ENCODE results near the gene CENPVL2.
"Not testable (repeated sequence)": the region's sequence is repeated elsewhere in the genome, so short reads cannot be mapped to it uniquely, and the experiment has no call there.

Gene CENPVL2

GRCh38 chrX:51682720-51683062 is at the start of gene CENPVL2:
Gene CENPVL2, minus strand, starts transcription at chrX:51682831. Its CDS starts 0 bp downstream, at chrX:51682831.
- not testable (repeated sequence) for DNase-seq (ENCODE audit: extremely low read depth in 1 of 2, low read depth in 1 of 2)

- no peak for DNase-seq (ENCODE audit: extremely low read depth in 1 of 2, low read depth in 1 of 2)
These were observed 45.6 kb upstream of the CENPVL2 start for GRCh38 chrX:51728202-51728601.

DNA sequence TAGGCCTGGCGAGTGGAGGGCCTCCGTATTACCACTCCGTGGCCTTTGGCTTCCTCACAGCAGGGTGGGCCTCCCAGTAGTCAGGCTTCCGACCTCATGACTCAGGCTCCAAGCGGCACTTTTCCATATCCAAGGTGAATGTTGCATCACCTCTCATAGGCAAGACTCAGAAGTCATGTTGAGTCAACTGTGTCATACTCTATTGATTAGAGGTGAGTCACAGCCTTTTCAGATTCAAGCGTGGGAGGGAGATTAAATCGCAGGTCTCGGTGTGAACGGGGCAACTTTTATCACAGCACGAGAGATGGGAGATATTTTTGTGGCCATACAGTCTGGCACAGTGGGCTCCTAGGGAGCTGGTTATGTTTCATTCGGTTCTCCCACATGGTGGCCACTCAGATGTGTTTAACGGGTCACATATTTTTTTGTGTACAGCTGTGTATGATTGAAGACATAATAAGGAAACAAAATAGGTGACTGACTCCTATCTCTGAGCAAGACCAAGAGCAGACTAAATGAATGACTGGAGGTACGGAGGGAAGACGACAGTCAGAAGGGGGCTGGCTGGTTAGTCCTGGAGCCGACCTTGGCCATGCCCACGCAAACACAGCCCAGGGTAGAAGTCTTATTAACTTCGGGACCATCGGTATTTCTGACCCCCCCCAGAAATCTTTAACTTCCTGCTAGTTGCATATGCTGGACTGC is 30.5 kb upstream of the CENPVL2 start:
- not testable (repeated sequence) for DNase-seq (ENCODE audit: extremely low read depth in 1 of 2, low read depth in 1 of 2)

GRCh38 chrX:51710277-51711164 is 27.9 kb upstream of the CENPVL2 start, which contains the start of gene CENPVL1:
Gene CENPVL1, plus strand, starts transcription at chrX:51710512. Its CDS starts 0 bp downstream, at chrX:51710512.
- DNase-seq (ENCODE audit: extremely low read depth in 1 of 2, low read depth in 1 of 2): not testable (repeated sequence)

- no peak for DNase-seq (ENCODE audit: extremely low read depth in 1 of 2, low read depth in 1 of 2)
These were observed 14.8 kb upstream of the CENPVL2 start for GRCh38 chrX:51697397-51697796.

- no peak for DNase-seq (ENCODE audit: extremely low read depth in 1 of 2, low read depth in 1 of 2)
These were observed 11.6 kb upstream of the CENPVL2 start for GRCh38 chrX:51694254-51694653.

DNA sequence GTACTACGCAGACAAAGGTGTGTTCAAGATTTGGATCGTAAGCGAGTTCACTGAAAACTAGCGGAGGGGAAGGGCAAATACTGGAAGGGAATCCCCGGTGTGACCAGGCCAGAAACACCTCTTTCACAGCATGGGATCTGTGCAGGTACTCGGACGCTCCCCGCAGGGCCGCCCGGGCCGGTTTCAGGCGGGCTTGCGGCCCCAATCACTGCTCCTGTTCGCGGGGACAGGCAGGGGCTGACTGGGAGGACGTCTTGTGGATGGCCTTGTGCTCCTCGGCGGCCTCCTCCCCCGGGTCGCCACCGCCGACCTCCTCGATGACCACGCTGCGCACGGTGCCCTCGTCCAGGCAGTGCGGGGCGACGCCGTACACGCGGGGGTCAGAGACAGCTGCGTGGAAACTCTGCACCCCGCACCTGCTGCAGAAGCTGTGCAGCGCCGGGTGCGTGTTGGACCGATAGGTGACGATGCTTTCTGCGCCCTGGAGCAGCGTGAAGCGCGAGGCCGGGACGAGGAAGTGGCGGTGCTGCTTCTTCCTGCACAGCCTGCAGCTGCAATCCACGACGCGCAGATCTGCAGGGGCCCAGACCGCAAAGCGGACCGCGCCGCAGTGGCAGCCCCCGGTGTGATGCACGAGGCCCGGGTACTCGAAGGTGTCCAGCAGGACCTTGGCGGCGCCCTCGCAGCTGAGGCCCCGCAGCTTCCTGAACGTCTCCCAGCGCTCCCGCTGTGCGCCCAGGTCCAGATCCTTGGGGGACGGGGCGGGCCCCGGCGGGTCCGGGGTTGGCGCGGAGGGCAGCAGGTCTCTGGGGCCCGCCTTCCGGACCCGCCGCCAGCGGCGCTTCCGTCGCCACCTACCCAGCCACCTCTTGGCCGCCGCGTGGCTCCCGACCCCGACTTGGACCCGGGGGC is 567 bp downstream of the CENPVL2 start:
- DNase-seq (ENCODE audit: extremely low read depth in 1 of 2, low read depth in 1 of 2): not testable (repeated sequence)

DNA sequence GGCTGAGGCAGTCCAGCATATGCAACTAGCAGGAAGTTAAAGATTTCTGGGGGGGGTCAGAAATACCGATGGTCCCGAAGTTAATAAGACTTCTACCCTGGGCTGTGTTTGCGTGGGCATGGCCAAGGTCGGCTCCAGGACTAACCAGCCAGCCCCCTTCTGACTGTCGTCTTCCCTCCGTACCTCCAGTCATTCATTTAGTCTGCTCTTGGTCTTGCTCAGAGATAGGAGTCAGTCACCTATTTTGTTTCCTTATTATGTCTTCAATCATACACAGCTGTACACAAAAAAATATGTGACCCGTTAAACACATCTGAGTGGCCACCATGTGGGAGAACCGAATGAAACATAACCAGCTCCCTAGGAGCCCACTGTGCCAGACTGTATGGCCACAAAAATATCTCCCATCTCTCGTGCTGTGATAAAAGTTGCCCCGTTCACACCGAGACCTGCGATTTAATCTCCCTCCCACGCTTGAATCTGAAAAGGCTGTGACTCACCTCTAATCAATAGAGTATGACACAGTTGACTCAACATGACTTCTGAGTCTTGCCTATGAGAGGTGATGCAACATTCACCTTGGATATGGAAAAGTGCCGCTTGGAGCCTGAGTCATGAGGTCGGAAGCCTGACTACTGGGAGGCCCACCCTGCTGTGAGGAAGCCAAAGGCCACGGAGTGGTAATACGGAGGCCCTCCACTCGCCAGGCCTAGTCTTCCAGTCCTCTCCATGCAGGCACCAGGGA is 2.8 kb downstream of the CENPVL2 start:
- not testable (repeated sequence) for DNase-seq (ENCODE audit: extremely low read depth in 1 of 2, low read depth in 1 of 2)

DNA sequence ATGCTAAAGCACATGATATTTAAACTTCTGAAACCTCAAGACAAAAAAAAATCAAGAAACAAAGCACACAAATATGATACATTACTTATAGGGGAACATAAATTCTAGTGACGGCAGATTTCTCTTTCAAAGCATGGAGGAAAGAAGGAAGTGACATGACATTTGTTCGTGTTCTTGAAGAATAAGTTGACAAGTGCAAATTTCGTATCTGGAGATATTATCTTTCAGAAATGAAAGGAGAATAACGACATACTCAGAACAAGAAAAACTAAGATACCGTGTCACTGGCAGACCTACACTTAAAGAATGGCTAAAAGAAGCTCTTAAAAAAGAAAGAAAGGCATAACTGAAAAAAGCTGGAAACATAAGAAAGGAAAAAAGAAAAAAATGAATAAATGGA is 16.6 kb downstream of the CENPVL2 start:
- DNase-seq (ENCODE audit: extremely low read depth in 1 of 2, low read depth in 1 of 2): no peak

DNA sequence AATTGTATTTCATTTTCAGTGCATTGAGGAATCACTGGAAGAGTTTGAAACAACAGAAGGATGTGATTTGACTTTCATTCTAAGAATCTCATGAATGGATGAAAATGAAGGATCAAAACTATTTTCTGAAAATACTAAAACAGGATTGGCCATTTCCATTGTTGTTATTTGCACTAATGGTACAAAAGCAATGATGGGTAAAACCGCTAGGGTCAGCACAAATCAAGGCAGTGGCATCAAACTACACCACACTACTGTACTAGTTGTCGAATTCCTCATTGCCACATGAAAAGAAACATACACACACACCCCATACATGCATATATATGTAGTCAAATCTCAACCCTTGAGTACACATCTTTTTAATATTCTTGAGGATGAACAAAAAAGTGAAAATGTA is 39.3 kb downstream of the CENPVL2 start:
- DNase-seq (ENCODE audit: extremely low read depth in 1 of 2, low read depth in 1 of 2): no peak

- DNase-seq (ENCODE audit: extremely low read depth in 1 of 2, low read depth in 1 of 2): no peak
These were observed 41.1 kb downstream of the CENPVL2 start for GRCh38 chrX:51641421-51642021.

DNA sequence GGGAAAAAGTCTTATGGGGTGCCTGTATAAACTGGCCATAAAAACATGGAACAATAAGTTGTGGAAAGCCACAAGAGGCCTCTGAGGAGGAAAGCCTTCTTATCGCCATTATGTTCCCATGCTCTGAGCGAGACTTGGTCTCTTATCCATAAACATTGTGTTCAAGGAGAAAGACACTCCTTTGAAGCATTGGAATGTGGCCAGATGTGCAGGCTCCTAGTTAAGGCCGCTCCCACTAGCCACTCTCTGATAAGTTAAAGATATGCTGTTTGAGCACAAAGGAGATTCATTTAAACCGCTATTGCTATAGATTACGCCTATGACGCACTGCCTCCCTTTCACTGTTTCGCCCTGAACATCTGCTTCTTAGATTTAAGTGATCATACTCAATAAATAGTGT is 46.1 kb downstream of the CENPVL2 start:
- DNase-seq (ENCODE audit: extremely low read depth in 1 of 2, low read depth in 1 of 2): not testable (repeated sequence)
